WERI-Rb-1 (cell line): ENCODE results near the gene SLC24A3.

Experiments used
- DNase-seq: peaks from one replicate; pipeline ENCODE4 v3.0.0-alpha.2; 2020
- H3K27ac ChIP-seq: fragments of 250-450 bp; sonication (Bioruptor Pico); 2 replicates; pipeline ENCODE4 v1.5.1; 2020; ENCODE audit warnings: mild to moderate bottlenecking, moderate library complexity
- H3K27me3 ChIP-seq: fragments of 250-450 bp; sonication (Bioruptor Pico); 2 replicates; pipeline ENCODE4 v1.5.1; 2021; ENCODE audit warnings: mild to moderate bottlenecking, low read depth, moderate library complexity; ENCODE audit not compliant: insufficient read depth, severe bottlenecking
- H3K36me3 ChIP-seq: fragments of 250-450 bp; sonication (Bioruptor Pico); 2 replicates; pipeline ENCODE4 v1.5.1; 2020; ENCODE audit warnings: mild to moderate bottlenecking, moderate library complexity
- H3K4me3 ChIP-seq: 2 replicates; pipeline ENCODE4 v1.5.1; 2011; ENCODE audit warnings: low read depth, mild to moderate bottlenecking, control low read depth, low read length
- H3K9me3 ChIP-seq: fragments of 250-450 bp; sonication (Bioruptor Pico); 2 replicates; pipeline ENCODE4 v1.5.1; 2021; ENCODE audit warnings: mild to moderate bottlenecking, moderate library complexity; ENCODE audit not compliant: severe bottlenecking
- CTCF ChIP-seq: IDR thresholded peaks from 2 replicates; pipeline ENCODE4 v1.5.1; 2011; ENCODE audit warnings: low read depth, mild to moderate bottlenecking, control low read depth, inconsistent platforms, low read length

The SLC24A3 gene

GRCh38 chr20:19648024-19648423 lies 435.6 kb downstream of the SLC24A3 start:
- Histone ChIP-seq H3K27me3 (peaks cover 69% of the 10 kb centered on the region), H3K4me3 (no peak overlapping the region), H3K9me3 (no peaks in the 10 kb centered on the region), H3K27ac (no peak overlapping the region), H3K36me3 (no peaks in the 10 kb centered on the region)
- TF ChIP-seq CTCF = no peak
- no peak for DNase-seq

DNA sequence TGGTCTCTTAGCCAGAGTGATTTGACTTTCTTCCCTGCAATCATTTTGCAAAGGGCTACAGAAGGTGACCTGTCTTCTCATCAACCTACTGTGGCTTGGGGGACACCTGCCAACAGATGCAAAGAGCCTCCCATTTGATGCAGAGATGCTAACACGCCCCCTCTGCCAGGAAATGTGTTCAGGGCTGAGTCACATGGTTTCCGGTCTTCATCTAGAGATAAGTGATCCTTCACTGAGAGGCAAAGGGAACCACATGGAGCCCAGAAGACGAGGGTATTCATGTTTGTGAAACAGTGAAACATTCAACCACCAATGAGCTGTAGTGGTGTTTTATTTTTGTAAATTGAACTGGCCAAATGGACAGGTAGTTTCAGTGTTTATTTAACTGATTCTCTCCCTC lies 436.6 kb downstream of the SLC24A3 start:
- no peak for DNase-seq
- Histone ChIP-seq H3K27me3 (peaks cover 72% of the 10 kb centered on the region), H3K4me3 (no peak overlapping the region), H3K36me3 (no peaks in the 10 kb centered on the region), H3K9me3 (no peaks in the 10 kb centered on the region), H3K27ac (no peak overlapping the region)
- TF ChIP-seq CTCF = no peak

GRCh38 chr20:19652591-19653026 lies 440.2 kb downstream of the SLC24A3 start:
- peaks cover 81% of the 10 kb centered on the region for H3K27me3 ChIP-seq
- no peaks in the 10 kb centered on the region for H3K36me3 ChIP-seq
- H3K27ac ChIP-seq = no peak overlapping the region
- no peaks in the 10 kb centered on the region for H3K9me3 ChIP-seq
- DNase-seq = no peak
- no peak for TF ChIP-seq CTCF
- H3K4me3 ChIP-seq = no peak overlapping the region

- H3K27me3 ChIP-seq = peaks cover 83% of the 10 kb centered on the region
- no peak for TF ChIP-seq CTCF
- no peak for DNase-seq
- no peaks in the 10 kb centered on the region for H3K9me3 ChIP-seq
- H3K27ac ChIP-seq = no peak overlapping the region
- H3K36me3 ChIP-seq = no peaks in the 10 kb centered on the region
- no peak overlapping the region for H3K4me3 ChIP-seq
These were observed 440.9 kb downstream of the SLC24A3 start for GRCh38 chr20:19653327-19653726.

GRCh38 chr20:19654921-19655320 lies 442.5 kb downstream of the SLC24A3 start:
- no peak for DNase-seq
- Histone ChIP-seq H3K36me3 (no peaks in the 10 kb centered on the region), H3K27ac (no peak overlapping the region), H3K27me3 (peaks cover 85% of the 10 kb centered on the region), H3K9me3 (no peaks in the 10 kb centered on the region), H3K4me3 (no peak overlapping the region)
- TF ChIP-seq CTCF = no peak

DNA sequence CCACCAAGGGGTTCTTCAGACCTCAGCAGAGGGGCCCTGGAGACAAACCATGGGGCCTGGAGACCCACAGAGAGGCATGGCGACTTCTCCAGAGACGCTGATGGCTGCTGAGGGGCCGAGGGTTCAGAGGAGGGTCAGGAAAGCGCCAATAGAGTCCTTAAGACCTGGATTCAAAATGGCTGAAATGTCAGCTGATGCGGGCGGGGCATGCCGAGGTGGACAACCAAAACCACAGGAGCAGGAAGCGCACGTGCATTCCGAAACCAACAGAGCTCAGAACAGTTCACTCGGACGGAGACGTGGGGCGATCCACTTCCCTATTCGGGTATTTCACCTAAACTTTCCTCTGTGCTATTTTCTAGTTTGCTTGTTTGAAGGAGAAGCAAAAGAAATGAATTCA lies 445.7 kb downstream of the SLC24A3 start:
- Histone ChIP-seq H3K27ac (no peak overlapping the region), H3K36me3 (no peaks in the 10 kb centered on the region), H3K9me3 (no peaks in the 10 kb centered on the region), H3K27me3 (peaks cover 96% of the 10 kb centered on the region), H3K4me3 (no peak overlapping the region)
- TF ChIP-seq CTCF = no peak
- no peak for DNase-seq
